Aorta (tissue), 5 donors: ENCODE results near the gene NUDT19. TPM values are rescaled to one million over a fixed set of nuclear protein-coding genes. Genes with fewer than 3 reads are reported as not detected.

Experiments used
- ATAC-seq: fragments of 200-7000 bp; cut with Tn5 transposase; one replicate; pipeline ENCODE4 v1.9.1; 2022; ENCODE audit warnings: moderate library complexity; ENCODE audit not compliant: low FRiP score
- DNase-seq, 2 donors: peaks; one replicate each; pipeline ENCODE4 v3.0.0-alpha.2; 2020
- H3K27ac ChIP-seq, 2 donors: one replicate each; pipeline ENCODE4 v1.5.1; 2013; ENCODE audit warnings: low read length in 2 of 2, mild to moderate bottlenecking in 2 of 2, moderate library complexity in 2 of 2, control low read depth in 1 of 2, inconsistent platforms in 1 of 2, low read depth in 1 of 2
- H3K27me3 ChIP-seq, 2 donors: one replicate each; pipeline ENCODE4 v1.6.1; 2013; ENCODE audit warnings: control low read depth in 1 of 2, low read length in 1 of 2, mild to moderate bottlenecking in 1 of 2, moderate library complexity in 1 of 2; ENCODE audit not compliant: insufficient read depth in 2 of 2, control insufficient read depth in 1 of 2
- H3K36me3 ChIP-seq, 2 donors: one replicate each; pipeline ENCODE4 v1.6.1; 2013; ENCODE audit warnings: control low read depth in 1 of 2, low read length in 1 of 2, mild to moderate bottlenecking in 1 of 2; ENCODE audit not compliant: insufficient read depth in 2 of 2, control insufficient read depth in 1 of 2
- H3K4me1 ChIP-seq, 2 donors: one replicate each; pipeline ENCODE4 v1.6.1; 2013; ENCODE audit warnings: low read length in 2 of 2, control low read depth in 1 of 2, mild to moderate bottlenecking in 1 of 2, moderate library complexity in 1 of 2; ENCODE audit not compliant: insufficient read depth in 2 of 2, control insufficient read depth in 1 of 2
- H3K4me3 ChIP-seq, 2 donors: one replicate each; pipeline ENCODE4 v1.5.1; 2013; ENCODE audit warnings: low read length in 2 of 2, control low read depth in 1 of 2, mild to moderate bottlenecking in 1 of 2
- H3K9me3 ChIP-seq: one replicate; pipeline ENCODE4 v1.6.1; 2013; ENCODE audit warnings: mild to moderate bottlenecking, low read length; ENCODE audit not compliant: control insufficient read depth
- WGBS, 2 donors: extraction: QIAGEN DNeasy Blood & Tissue Kit; methylation state at CpG; one replicate each; pipeline ENCODE4 v1.1.7; 2013; 5-methylcytosine and 5-hydroxymethylcytosine counted together
- intact Hi-C, 2 donors: fragments of 100-400 bp; cut with DNase I; formaldehyde crosslinking; loops; one replicate each; pipeline versions ENCODE4 v1.14.2 to v1.15.0; 2022
- polyA plus RNA-seq, 2 donors: library from polyadenylated mRNA; stranded (reverse); fragments of 200-250 nt; gene quantifications; one replicate each; pipeline ENCODE4 v1.2.3, GENCODE V29; 2013
- total RNA-seq, 2 donors: library from RNA; stranded (reverse); fragmentation: NEBNext Ultra II Directional; extraction: Animal tissue kit (Norgen Biotek cat#: 25700); gene quantifications; one replicate each; pipeline ENCODE4 v1.2.1, GENCODE V29; 2021
- donor health status: healthy with polysubstance abuse.
- donor health status: Bipolar disorder and iron deficiency.
- donor health status: DM: no; HTN: no; CAD: no.
- donor health status: DM: no; HTN: no; CAD: no.
- donor health status: DM: yes; HTN: yes; CAD: no.

NUDT19 gene
- total and polyA plus RNA-seq, 4 donors = 3.5 to 6.6 (median 5.0) TPM

DNA sequence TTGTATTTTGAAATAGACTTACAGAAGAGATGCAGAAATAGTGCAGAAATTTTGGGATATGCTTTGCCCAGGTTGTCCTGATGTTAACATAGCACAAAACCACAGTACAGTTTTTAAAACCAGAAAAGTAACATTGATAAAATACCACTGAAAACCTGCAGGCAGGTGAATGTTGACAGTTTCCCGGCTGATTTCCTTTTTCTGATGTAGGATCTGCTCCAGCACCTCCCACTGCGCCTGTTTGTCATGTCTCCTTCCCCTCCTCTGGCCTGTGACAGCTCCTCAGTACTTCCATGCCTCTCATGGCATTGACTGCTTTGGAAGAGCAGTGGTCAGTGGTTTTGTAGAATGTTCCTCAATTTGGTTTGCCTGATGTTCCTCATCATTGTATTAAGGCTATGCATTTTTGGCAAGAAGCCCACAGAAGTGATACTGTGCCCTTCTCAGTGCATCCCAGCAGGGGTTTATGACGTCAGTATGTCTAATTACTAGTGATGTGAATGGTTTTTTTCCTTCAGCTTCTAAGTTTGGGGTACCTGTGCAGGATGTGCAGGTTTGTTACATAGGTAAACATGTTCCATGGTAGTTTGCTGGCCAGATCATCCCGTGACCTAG, 58.9 kb downstream of the NUDT19 start:
- ATAC-seq (no peak), DNase-seq (no peak)

DNA sequence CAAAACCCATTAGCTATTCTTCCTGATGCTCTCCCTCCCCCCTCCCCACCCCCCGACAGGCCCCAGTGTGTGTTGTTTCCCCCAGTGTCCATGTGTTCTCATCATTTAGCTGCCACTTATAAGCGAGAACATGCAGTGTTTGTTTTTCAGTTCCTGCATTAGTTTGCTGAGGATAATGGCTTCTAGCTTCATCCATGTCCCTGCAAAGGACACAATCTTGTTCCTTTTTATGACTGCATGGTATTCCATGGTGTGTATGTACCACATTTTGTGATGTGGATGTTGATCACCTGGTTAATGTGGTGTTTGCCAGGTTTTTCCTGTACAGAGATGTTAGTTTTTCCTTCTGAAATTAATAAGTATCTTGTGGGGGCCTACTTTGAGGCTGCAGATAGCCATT, 59.4 kb downstream of the NUDT19 start:
- DNase-seq = no peak
- Histone ChIP-seq H3K4me3 (no peak overlapping the region), H3K27ac (no peak overlapping the region), H3K36me3 (no peaks in the 10 kb centered on the region), H3K4me1 (no peaks in the 10 kb centered on the region), H3K27me3 (no peaks in the 10 kb centered on the region), H3K9me3 (no peaks in the 10 kb centered on the region)
- WGBS, 2 donors = 63 to 64% methylated on average over 2 of the region's 2 CpGs
- ATAC-seq = no peak
- intact Hi-C loops = no loop called here

More for the DNA sequence above, 58.9 kb downstream of the NUDT19 start:
- H3K36me3 ChIP-seq = no peaks in the 10 kb centered on the region
- no peak overlapping the region for H3K27ac ChIP-seq
- no peak overlapping the region for H3K4me3 ChIP-seq
- H3K9me3 ChIP-seq = no peaks in the 10 kb centered on the region
- H3K4me1 ChIP-seq = no peaks in the 10 kb centered on the region
- intact Hi-C loops = no loop called here
- 59 to 62% methylated on average over 4 of the region's 4 CpGs for WGBS, 2 donors
- H3K27me3 ChIP-seq = no peaks in the 10 kb centered on the region

DNA sequence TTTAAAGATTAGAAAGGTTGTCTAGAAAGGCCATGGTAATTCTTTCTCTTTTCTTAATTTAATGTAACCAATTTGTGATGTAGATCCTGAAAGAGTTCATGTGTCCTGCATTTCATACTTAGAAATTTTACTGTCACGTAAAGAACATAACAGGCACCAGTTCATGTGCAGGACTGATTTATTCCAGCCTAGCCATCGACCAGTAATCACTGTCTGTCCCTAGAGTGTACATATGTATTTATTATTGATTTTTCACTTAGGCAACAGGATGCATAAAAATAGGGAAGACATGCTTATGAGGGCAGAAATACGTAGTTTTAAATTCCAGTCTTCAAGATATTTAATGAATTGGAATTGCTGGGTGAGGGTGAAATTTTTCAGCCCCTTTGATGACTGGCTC, 65.6 kb downstream of the NUDT19 start:
- no peak for ATAC-seq
- intact Hi-C loops = no loop called here
- no peaks in the 10 kb centered on the region for H3K27me3 ChIP-seq
- no peaks in the 10 kb centered on the region for H3K4me1 ChIP-seq
- no peaks in the 10 kb centered on the region for H3K9me3 ChIP-seq
- no peak for DNase-seq
- WGBS, 2 donors = 63 to 70% methylated on average over 3 of the region's 3 CpGs
- no peak overlapping the region for H3K27ac ChIP-seq
- H3K36me3 ChIP-seq = no peaks in the 10 kb centered on the region
- H3K4me3 ChIP-seq = no peak overlapping the region

Other genes starting within 250 kb of the NUDT19 start
- 10 to 100 TPM; 71.2 to 76.8 TPM for gene PDCD5, start 110.6 kb upstream of the NUDT19 start, total RNA-seq
- gene PDCD5, start 110.6 kb upstream of the NUDT19 start, polyA plus RNA-seq = 100 to 1,000 TPM in 1 of 2 donors, 10 to 100 TPM in 1; 85.5 to 110 TPM
- gene ANKRD27, start 16.6 kb upstream of the NUDT19 start, total RNA-seq = 10 to 100 TPM; 28.8 to 30.9 TPM
- gene ANKRD27, start 16.6 kb upstream of the NUDT19 start, polyA plus RNA-seq = 10 to 100 TPM; 11.0 to 13.4 TPM
- not detected for gene RGS9BP, start 16.0 kb upstream of the NUDT19 start, total RNA-seq
- gene RGS9BP, start 16.0 kb upstream of the NUDT19 start, polyA plus RNA-seq = under 1 TPM in 1 of 2 donors, not detected in 1; 0.25 TPM
- under 1 TPM in 1 of 2 donors, not detected in 1; 0.18 TPM for gene TDRD12, start 27.9 kb downstream of the NUDT19 start, total RNA-seq
- under 1 TPM in 1 of 2 donors, not detected in 1; 0.03 TPM for gene TDRD12, start 27.9 kb downstream of the NUDT19 start, polyA plus RNA-seq
- 1 to 10 TPM in 1 of 2 donors, under 1 TPM in 1; 0.26 to 1.2 TPM for gene SLC7A9, start 177.9 kb downstream of the NUDT19 start, total RNA-seq
- gene SLC7A9, start 177.9 kb downstream of the NUDT19 start, polyA plus RNA-seq = 1 to 10 TPM in 1 of 2 donors, under 1 TPM in 1; 0.95 to 8.9 TPM